Left ventricle myocardium inferior (tissue), 1 donor: ENCODE results near the gene UROS. TPM values are rescaled to one million over a fixed set of nuclear protein-coding genes. Genes with fewer than 3 reads are reported as not detected.
A peak's percentile ranks its signal among the peaks of the same experiment; 100 is the strongest.

Experiments used
- DNase-seq: peaks from one replicate; pipeline ENCODE4 v3.0.0-alpha.2; 2020
- H3K27ac ChIP-seq: fragments of 200-600 bp; replicated peaks from 2 replicates; pipeline ENCODE4 v1.8.0; 2021
- H3K27me3 ChIP-seq: fragments of 200-600 bp; 2 replicates; pipeline ENCODE4 v1.8.0; 2021; ENCODE audit warnings: low read depth
- H3K36me3 ChIP-seq: fragments of 200-600 bp; 2 replicates; pipeline ENCODE4 v1.8.0; 2021
- H3K4me1 ChIP-seq: fragments of 200-600 bp; 2 replicates; pipeline ENCODE4 v1.8.0; 2021
- H3K4me3 ChIP-seq: fragments of 200-600 bp; 2 replicates; pipeline ENCODE4 v1.8.0; 2021; ENCODE audit warnings: mild to moderate bottlenecking, moderate library complexity
- H3K9me3 ChIP-seq: fragments of 200-600 bp; replicated peaks from 2 replicates; pipeline ENCODE4 v1.8.0; 2021
- intact Hi-C: fragments of 100-400 bp; cut with micrococcal nuclease; formaldehyde crosslinking; loops from one replicate; pipeline ENCODE4 v1.11.0; 2022
- total RNA-seq: library from RNA; stranded (reverse); fragmentation: NEBNext Ultra II Directional; extraction: Animal tissue kit (Norgen Biotek cat#: 25700); gene quantifications from one replicate; pipeline ENCODE4 v1.2.1, GENCODE V29; 2021
- TF ChIP-seq, protein P1 (sequence below): fragments of 200-600 bp; IDR thresholded peaks from 2 replicates; pipeline ENCODE4 v1.8.0; 2021; ENCODE audit warnings: antibody characterized with exemption, mild to moderate bottlenecking, borderline replicate concordance
- donor health status: DM: no; HTN: yes; CAD: no; lungs with severe emphysema.

UROS gene
- total RNA-seq, 1 donor from 2014 or later = 80.4 TPM

GRCh38 chr10:125797994-125798662, 24.9 kb downstream of the UROS start:
- Histone ChIP-seq H3K27me3 (no peaks in the 10 kb centered on the region), H3K36me3 (peaks cover 78% of the 10 kb centered on the region), H3K9me3 (no peaks in the 10 kb centered on the region)

GRCh38 chr10:125797424-125797823, 25.6 kb downstream of the UROS start:
- Histone ChIP-seq H3K4me1 (peaks cover 13% of the 10 kb centered on the region), H3K9me3 (no peaks in the 10 kb centered on the region), H3K27me3 (no peaks in the 10 kb centered on the region), H3K4me3 (no peak overlapping the region), H3K27ac (no peak overlapping the region), H3K36me3 (peaks cover 79% of the 10 kb centered on the region)
- intact Hi-C loops = no loop called here
- no peak for DNase-seq
- TF ChIP-seq, protein P1, sequence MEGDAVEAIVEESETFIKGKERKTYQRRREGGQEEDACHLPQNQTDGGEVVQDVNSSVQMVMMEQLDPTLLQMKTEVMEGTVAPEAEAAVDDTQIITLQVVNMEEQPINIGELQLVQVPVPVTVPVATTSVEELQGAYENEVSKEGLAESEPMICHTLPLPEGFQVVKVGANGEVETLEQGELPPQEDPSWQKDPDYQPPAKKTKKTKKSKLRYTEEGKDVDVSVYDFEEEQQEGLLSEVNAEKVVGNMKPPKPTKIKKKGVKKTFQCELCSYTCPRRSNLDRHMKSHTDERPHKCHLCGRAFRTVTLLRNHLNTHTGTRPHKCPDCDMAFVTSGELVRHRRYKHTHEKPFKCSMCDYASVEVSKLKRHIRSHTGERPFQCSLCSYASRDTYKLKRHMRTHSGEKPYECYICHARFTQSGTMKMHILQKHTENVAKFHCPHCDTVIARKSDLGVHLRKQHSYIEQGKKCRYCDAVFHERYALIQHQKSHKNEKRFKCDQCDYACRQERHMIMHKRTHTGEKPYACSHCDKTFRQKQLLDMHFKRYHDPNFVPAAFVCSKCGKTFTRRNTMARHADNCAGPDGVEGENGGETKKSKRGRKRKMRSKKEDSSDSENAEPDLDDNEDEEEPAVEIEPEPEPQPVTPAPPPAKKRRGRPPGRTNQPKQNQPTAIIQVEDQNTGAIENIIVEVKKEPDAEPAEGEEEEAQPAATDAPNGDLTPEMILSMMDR = no peak

More at GRCh38 chr10:125797994-125798662, 24.9 kb downstream of the UROS start:
- H3K4me3 ChIP-seq = no peak overlapping the region
- DNase-seq = no peak
- H3K27ac ChIP-seq = no peak overlapping the region
- intact Hi-C loops = no loop called here
- TF ChIP-seq, protein P1 = no peak
- peaks cover 13% of the 10 kb centered on the region for H3K4me1 ChIP-seq

DNA sequence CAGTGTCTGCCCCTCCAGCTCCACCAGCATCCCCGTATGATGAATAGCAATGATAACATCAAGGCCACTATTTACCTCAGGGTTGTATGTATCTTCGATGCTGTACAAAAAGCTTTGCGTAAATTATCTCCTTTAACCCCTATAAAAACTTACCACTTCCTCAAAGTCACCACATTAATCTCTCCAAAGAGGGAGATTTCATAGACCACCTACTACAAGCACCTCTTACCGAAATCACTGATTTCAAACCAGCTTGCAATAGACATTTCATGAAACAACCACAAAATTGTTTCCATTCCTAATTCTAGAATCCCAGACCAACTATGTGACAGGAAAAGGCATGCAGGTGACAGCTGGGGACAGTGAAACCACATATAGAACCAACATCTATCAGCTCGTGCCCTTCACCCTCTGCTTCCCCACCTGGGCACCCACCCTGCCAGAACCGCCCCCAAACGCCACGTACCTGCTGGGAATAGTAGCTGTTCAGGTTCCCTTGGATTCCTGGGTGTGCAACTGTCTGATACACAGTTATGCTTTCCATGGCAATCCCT, 27.3 kb downstream of the UROS start:
- H3K9me3 ChIP-seq = no peaks in the 10 kb centered on the region
- peak overlapping the region; percentile 65 for H3K27ac ChIP-seq
- DNase-seq = no peak
- H3K4me1 ChIP-seq = peaks cover 13% of the 10 kb centered on the region
- no peak overlapping the region for H3K4me3 ChIP-seq
- no peaks in the 10 kb centered on the region for H3K27me3 ChIP-seq
- intact Hi-C loops = no loop called here
- H3K36me3 ChIP-seq = peaks cover 79% of the 10 kb centered on the region
- TF ChIP-seq, protein P1 = no peak

- TF ChIP-seq, protein P1 = no peak
- intact Hi-C loops = no loop called here
- no peaks in the 10 kb centered on the region for H3K9me3 ChIP-seq
- peaks cover 13% of the 10 kb centered on the region for H3K4me1 ChIP-seq
- H3K27ac ChIP-seq = peak overlapping the region; percentile 65
- peaks cover 73% of the 10 kb centered on the region for H3K36me3 ChIP-seq
- H3K27me3 ChIP-seq = no peaks in the 10 kb centered on the region
- no peak overlapping the region for H3K4me3 ChIP-seq
- peak; percentile 65 for DNase-seq
These were observed 27.9 kb downstream of the UROS start for GRCh38 chr10:125795128-125795527.

- H3K4me3 ChIP-seq = no peak overlapping the region
- H3K36me3 ChIP-seq = peaks cover 85% of the 10 kb centered on the region
- intact Hi-C loops = no loop called here
These were observed 30.4 kb downstream of the UROS start for GRCh38 chr10:125792342-125793300.

More at GRCh38 chr10:125792342-125793300, 30.4 kb downstream of the UROS start:
- no peaks in the 10 kb centered on the region for H3K9me3 ChIP-seq
- no peaks in the 10 kb centered on the region for H3K27me3 ChIP-seq
- DNase-seq = no peak
- no peak overlapping the region for H3K27ac ChIP-seq
- peaks cover 13% of the 10 kb centered on the region for H3K4me1 ChIP-seq
- TF ChIP-seq, protein P1 = no peak
